GM10248 (cell line): ENCODE results near the gene NTM.

Experiments
- CTCF ChIA-PET: fragments of 300-600 bp; sonication (Branson Sonifier 250); formaldehyde crosslinking; extraction: SDS; loops from one replicate; lab custom pipeline; 2021; ENCODE audit warnings: antibody characterized with exemption; lab: Yijun Ruan, JAX
- POLR2A ChIA-PET: fragments of 350-650 bp; sonication (Branson Sonifier 250); formaldehyde crosslinking; extraction: SDS; loops from one replicate; lab custom pipeline; 2020; ENCODE audit warnings: antibody characterized with exemption; lab: Yijun Ruan, JAX
- DNase-seq: peaks from one replicate; pipeline ENCODE4 v3.0.0; 2012; ENCODE audit errors: extremely low spot score
- CTCF ChIP-seq: IDR thresholded peaks from 2 replicates; pipeline ENCODE4 v1.5.1; 2012; ENCODE audit warnings: mild to moderate bottlenecking, low read depth; ENCODE audit errors: extremely low read depth, missing control alignments, control extremely low read depth

NTM gene

DNA sequence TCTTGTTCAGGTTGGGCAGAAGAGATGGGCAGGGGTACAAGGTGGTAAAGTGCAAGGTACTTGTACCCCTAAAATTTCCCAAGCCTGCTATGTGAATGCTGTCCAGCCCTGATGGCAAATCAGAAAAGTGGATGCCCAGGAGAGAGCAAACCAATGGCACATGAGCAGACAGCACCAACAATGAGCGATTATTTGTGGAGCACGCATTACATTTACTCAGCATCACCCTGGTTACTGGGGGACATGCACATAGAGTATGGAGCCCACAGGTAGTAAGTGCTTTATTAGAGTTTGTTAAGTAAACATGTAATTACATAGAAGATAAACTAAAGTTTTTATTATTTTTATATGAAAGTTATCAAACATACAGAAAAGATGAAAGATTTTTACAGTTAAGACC is 165.7 kb downstream of the NTM start:
- TF ChIP-seq CTCF, result no peak
- DNase-seq, result no peak
- CTCF ChIA-PET, result no interaction called here
- POLR2A ChIA-PET, result no interaction called here

DNA sequence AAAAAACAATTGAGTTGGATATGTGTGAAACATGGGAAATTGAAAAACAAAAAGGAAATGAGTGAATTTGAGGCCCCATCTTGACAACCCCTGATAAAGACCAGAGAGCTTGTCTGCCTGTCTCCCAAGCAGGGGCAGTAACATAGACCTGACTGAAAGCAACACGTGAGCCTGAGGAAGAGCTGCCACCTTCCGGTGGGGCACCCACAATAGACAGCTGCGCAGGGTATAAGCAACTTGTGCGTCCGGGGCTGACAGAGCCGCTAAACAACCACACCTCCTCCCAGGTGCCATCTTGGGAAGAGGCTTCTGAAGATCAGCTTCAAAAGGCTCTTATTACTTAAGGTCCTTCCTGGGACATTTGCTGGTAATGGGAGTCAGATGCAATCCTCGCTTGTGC is 166.8 kb downstream of the NTM start:
- ChIA-PET CTCF (no interaction called here), POLR2A (no interaction called here)
- TF ChIP-seq CTCF, result no peak
- no peak for DNase-seq

- POLR2A ChIA-PET, result no interaction called here
- CTCF ChIA-PET, result no interaction called here
- DNase-seq, result no peak
- no peak for TF ChIP-seq CTCF
Measured at GRCh38 chr11:131537748-131538147, 167.3 kb downstream of the NTM start.

- TF ChIP-seq CTCF, result no peak
- POLR2A ChIA-PET, result interaction anchor here (0.7 kb wide), 1 partner anchor 369 kb away, joined by 4 read pairs; no protein-coding TSS in a partner anchor
- no peak for DNase-seq
- CTCF ChIA-PET, result no interaction called here
Measured at GRCh38 chr11:131538322-131538721, 167.9 kb downstream of the NTM start.

DNA sequence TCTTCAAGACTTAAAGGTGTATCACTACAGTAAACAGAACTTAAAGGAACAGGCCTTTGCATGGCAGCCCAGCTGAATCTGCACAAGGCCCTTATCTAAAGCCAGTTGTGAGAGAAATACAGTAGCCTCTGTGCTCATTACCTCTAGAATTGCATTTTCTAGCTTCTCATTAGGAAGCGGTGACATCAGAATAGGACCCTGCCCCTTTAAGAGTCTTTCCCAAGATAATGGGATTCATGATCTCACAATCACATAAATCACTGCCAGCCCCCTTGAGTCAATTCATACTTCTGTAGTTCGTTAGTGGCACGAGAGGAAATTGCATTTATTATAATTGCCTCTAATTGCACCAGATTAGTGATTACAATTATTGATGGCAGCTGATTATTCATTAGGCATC is 170.3 kb downstream of the NTM start:
- CTCF ChIA-PET, result interaction anchor here (1.0 to 1.5 kb wide), 4 partner anchors 8 to 134 kb away, joined by 3 to 4 read pairs (median 3); no protein-coding TSS in a partner anchor
- no peak for TF ChIP-seq CTCF
- POLR2A ChIA-PET, result no interaction called here
- DNase-seq, result no peak

- CTCF ChIA-PET, result no interaction called here
- POLR2A ChIA-PET, result no interaction called here
- no peak for TF ChIP-seq CTCF
- DNase-seq, result no peak
Measured at GRCh38 chr11:131543389-131544025, 173.1 kb downstream of the NTM start.

DNA sequence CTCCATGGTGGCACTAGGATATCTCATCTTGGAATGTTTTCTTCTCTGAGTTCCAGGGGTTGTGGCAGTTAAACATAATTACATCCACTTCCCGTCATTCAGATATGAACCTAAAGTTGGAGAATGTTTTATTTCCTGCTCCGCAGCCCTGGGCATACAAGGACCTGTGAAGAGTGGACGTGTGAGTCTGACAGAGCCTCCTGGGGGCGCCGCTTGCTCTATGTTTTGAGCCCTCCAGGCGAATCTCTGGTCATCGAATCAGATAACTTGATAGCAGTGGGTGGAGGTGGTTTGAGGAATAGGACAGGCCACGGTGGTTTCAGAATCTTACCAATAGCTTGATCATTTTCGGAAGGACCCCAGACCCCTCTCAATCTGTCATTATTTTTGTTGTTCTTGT is 174.2 kb downstream of the NTM start:
- no peak for DNase-seq
- ChIA-PET POLR2A (no interaction called here), CTCF (no interaction called here)
- TF ChIP-seq CTCF, result no peak
